Stimulated activated CD8-positive, alpha-beta memory T cell treated with anti-CD3 and anti-CD28 coated beads, Interleukin-4, amount 100 ng/mL, for 1 hour (primary cell): Measurements from ENCODE around the gene KITLG.
"Not testable (repeated sequence)": the region's sequence is repeated elsewhere in the genome, so short reads cannot be mapped to it uniquely, and the experiment has no call there.

ENCODE experiments used
- DNase-seq, 2 donors: peaks; one replicate each; pipeline ENCODE4 v3.0.0-alpha.2; 2020; ENCODE audit warnings: low read depth in 2 of 2, low spot score in 1 of 2

Gene KITLG

DNA sequence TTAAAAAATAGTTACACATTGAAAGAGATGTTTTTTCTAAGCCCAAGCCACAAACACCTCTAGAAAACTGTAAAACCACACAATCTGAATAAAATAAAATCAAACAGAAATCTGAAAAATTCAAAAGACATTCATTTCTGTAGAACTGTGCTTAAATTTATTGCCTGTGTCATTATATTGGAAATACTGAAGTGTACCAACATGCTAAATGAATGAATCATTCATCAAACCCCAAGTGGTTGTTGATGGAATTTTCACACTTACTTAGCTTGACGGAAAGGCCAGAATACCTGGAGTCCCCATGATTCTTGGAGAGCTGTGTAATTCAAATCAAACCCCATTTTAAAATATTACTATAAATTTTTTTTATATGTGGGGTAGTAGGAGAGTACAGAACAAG is 2.7 kb downstream of the KITLG start:
- DNase-seq: no peak

DNA sequence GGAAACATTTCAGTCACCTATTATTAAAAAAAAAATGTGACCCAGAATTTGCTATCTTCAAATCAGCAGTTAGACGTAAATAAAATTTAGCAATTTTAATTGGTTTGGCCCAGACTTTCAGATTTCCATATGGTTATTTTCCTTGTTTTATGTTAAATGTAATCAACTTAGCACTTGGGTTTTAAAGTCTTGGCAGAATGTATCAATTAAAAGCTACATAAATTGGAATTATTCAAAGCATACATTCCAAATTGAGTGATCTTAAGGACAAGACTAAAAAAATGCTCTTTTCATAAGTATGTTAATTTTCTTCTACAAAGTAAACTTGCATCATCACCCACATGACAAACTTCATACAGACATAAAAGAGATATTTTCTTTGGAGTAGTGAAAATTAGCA is 3.4 kb downstream of the KITLG start:
- DNase-seq: no peak

DNA sequence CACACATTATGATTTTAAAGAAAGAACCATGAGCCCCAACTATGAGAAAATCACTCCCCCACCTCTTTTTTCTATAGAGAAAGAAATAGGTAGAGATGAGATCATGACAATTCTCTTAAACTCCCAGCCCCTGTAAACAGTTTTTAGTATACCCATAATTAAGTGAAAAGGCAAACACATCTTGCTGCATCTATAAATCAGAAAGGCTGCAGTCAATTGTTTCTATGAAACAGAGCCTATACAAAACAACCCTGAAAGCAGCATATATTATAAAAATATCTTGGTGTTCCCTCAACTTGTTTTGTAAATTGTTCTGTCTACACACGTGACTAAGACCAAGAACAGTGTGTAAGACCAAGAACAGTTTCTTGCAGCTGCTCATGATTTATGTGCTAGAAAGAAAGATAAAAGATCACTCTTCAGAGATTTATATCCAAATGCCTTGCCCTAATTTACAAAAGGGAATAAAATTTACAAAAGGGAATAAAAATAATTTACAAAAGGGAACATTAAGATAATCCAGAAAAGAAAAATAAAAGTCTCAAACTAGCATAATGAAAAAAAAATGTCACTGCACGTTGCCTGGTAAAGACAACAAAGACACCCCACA is 4.8 kb downstream of the KITLG start:
- DNase-seq: no peak

DNA sequence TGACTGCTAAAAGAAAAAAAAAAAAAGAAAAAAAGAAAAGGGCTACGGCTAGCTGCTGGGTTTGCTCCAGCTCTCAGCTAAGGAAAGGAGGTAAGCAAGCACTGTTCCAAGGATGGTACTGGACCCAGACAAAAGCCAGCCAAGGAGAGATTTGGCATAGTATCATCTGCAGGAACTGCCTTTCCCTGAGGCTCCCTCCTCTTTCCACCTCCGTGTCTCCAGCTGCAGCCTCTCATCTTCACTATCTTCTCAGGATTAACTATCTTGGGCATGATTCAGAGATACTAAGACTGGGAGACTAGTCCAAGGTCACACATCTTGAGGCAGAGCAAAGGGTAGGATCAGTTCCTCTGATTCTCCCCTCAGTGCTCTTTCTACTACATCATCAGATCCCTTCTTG is 6.0 kb downstream of the KITLG start:
- DNase-seq: no peak

DNA sequence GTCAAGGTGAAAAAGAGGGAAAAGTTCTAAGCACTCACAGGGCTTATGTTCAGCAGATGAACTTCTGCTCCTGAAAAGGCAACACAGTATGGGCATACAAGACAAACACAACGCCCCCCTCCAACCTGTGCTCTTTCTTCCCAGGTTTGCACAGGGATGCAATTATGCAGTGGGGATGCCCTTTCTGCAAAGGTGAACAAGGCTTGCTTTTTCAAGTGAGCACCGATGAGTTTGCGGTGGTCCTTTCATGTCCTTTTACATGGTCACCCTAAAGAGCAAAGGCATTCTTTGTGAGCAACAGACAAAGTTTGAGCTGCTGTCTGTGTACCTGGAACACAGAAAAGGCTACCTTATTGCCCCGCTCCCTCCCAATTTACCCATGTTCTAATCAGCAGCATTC is 6.7 kb downstream of the KITLG start:
- no peak for DNase-seq

DNA sequence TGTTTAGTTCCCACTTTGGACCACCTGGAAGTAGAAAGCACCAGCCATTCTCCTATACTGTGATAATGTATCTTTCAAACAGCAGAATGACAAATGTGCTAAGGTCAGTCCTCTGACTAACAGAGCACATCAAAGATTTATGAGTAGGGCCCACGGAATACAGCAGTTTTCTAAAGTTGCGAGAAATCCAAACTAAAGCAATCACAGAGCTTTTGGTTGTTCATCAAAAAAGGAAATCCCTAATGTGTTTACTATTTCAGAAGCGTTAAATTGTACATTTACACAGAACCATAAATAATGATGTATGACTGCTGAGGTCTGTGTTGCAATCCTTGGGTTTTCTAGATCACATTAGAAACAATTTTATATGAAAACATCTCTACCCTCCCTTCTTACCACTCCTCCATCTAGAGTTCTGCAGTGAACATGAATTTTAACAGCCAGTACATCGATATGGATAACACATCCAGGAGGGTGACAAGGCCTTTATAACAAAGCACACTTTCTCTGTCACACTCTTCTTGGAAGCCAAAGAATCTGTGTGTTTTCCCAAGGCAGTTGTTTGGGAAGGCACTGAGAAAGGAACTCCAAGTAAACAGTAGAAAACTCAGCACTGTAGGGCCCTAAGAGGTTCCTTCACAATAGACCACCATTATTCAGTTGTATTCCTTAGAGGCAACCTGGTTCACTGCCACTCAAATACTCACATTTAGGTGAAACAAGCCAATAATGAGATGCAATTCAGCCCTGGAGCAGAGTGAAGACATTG is 7.3 kb downstream of the KITLG start:
- no peak for DNase-seq

DNA sequence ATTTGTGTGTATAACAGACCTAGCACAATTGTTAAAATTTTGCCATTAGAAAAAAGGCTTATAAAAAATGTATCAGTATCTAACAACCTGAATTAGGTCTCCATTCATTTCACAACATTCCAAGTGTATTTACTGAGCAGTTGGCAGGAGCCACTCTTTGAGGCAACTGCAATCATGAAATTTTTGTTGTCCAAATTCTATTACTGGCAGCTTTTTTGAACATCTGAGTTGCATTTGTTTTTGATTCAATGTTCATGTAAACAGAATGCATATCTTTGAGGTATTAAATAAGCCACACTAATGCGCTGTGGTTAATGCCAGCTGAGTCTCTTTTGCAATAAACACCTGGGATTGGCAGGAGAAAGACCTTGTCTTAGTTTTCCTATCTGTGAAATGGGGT is 8.7 kb downstream of the KITLG start:
- DNase-seq: no peak

DNA sequence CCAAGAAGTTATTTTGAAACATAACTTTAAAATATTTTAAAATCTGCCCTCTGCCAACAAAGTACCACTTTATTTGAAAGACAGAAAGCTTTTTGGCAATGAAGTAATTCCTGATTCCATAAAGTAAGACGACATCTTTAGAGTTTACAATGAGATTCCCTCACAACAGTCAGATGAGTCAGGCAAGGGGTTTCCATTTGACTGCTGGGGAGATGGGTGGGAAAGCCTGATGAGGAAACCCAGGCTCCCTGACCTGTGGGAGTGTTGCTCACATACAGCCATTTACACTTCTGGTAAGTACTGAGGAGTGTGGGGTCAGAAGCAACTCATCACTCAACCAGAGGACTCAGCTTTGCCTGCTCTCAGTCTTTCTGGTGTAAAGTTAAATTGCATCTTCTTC is 10.2 kb downstream of the KITLG start:
- DNase-seq: no peak

DNA sequence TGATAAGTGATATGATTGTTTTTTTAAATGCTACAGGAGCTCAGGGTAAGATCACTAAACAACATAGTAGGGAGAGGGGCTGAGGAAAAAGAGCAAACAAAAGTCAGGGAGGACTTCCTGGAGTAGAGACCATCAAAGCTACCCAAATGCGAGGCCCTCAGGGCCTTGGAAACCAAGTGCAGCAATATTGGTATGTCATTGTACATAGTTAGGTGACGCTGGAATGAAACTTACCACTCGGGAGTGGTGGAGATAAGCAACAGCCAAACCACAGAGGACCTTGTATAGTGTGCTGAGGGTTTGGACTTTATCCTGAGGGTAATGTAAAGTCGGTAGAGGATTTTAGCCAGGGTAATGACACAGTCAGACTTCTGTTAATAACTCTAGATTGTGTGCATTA is 13.8 kb downstream of the KITLG start:
- DNase-seq: no peak

DNA sequence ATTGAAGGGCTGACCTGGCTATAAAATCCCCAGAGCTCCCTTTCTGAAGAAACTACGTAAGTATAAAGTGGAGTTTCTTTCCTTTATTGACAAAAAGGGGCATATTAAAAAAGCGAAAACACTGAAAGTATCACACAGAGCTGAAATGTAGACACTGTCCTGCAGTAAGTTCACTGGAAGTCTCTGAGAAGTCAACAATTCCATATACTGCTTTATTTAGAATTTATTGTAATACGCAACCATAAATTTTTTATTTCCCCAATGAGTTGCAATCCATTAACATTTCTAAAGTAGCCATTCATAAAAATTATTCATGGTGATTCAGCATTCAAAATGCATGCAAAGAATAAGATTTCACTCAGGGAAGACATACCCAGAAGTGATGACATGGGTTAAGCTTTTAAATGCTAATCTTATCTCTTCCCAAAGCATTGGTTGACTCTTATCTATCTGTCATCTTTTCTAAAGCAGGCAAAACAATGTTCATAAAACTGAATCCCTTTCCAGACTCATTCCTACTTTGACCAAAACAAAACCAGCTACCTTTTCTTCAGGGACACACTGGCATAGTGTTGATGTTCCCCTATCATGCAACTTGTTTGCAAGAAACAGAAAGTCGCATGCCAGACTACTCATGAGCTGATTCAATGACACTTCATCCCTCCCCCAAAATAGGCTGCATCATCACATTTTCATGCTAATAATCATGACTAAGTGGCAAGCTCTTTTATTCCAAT is 17.3 kb downstream of the KITLG start:
- DNase-seq: no peak

DNA sequence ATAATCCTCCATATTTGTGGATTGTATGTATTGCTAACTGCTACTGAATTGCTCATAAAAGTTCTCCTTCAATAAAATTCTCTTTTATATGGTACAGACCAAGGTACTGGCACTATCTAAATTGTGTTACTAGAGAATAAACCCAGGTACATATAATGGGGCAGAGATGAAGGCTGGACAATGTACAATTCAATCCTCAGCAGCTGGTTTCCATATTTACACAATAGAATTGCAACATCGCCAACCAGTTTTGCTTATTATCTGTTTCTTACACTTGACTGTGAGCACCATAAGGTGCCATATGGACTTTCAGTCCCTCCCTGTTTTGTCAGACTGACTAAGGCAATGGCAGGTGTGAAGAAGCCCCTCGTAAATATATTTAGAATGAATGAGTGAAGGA is 18.1 kb downstream of the KITLG start:
- DNase-seq: no peak

DNA sequence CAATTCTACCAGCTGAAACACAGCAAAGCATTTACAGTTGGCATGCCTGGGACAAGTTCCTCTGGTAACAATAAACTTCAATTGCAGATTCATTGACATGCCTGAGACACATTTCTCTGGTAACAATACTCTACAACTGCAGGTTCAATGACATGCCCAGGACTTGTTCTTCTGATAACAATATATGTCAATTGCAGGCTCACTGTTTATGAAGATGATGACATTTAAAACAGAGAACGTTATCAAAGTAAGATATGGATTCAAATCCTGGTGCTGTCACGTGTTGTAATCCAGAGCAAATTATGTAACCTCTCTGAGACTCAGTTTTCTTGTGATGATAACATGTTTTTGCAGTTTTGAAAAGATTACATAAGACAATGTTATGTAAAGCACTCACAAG is 20.5 kb downstream of the KITLG start:
- DNase-seq: no peak

DNA sequence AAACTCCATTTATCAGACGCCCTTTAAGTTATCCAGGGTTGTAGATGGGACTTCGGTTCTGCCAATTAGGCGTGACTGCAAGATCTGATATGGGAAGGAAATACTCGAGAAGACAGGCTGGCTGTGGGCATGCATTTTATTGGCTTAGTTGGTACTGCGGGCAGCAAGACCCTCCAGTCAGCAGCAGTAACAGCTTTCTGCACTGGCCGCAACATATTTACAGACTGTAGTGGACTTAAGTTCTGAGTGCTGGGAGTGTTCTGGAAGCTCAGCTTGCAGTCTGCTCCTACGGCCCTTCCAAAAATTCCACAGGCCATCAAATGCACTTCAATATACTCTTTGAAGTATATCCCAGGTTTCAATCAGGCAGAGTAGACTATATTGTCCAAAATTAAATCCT is 21.1 kb downstream of the KITLG start:
- DNase-seq: no peak

DNA sequence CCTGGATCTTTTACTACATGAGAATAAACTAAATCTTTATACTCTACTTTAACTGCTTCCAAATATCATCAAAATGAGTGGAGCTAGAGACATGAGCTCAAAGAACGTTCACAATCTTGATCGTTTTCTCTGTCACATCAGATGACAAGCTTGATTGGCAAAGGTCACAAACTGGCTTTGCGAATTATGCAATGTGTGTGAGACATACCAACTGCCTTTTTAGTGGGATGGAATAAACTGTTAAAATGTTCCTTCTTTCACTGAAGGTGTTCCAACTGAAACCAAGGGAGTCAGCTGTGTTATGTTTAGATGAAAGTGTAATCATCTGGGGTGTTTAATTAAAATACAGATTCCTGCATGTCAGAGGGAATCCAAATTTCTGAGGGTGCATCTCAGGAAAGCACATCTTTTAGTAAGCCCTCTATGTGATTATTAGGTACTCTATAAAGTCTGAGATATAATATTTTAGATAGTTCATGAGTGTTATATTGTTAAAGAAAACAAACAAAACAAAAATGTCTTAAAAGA is 21.9 kb downstream of the KITLG start:
- DNase-seq: no peak

DNA sequence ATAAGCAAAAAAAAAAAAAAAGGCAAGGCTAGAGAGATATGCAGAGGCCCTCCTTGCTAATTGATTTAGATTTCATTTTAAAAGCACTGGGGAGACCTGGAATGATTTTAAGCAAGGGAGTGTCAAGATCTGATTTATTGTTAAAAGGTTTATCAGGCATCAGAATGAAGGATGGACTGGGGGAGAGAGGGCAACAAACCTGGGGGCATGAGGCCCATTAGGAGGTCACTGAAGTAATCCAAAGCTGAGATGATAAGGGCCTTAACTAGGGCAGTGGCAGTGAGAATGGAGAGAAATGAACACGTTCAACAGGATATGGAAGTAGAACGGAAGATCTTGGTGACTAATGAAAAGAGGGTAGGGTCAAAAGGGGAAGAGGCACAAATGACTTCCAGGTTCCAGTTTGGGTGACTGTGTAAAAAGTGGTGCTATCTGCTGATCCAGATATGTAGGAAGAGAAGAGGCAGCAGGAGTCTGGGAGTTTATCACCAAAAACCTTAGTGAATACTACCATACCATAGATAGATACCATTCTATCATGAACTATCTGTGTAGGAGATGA is 24.0 kb downstream of the KITLG start:
- no peak for DNase-seq

DNA sequence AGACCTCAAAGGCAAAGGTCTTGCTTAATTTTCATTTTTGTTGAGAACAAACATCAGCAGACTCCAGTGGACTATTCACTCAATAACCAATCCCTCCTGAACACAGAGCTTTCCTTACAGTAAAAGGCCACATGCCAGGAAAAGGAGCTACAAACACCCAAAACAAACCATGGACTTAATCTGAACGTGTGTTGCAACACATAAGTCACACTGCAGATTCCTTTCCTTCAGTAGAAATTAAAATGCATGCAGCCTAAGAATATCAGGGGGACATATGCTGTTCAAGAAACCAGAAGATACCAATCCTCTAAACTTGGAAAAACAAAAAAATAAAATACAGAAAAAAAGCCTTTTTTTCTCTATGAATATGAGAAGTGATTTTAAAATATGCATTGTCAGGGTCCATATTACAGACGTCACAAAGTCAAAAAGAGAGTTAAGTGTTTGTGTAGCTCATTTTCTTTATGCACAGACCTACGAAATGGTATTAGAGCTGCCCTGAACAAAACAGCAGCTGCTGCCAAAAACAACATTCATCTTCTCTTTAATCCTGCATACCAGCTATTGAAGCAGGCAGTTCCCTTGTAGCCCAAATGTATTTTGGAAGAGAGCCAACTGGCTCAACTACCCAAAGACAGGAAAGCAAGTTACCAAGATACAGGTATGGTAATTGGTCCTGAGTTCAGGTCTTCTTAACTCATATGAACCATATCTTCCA is 26.2 kb downstream of the KITLG start:
- DNase-seq: no peak

DNA sequence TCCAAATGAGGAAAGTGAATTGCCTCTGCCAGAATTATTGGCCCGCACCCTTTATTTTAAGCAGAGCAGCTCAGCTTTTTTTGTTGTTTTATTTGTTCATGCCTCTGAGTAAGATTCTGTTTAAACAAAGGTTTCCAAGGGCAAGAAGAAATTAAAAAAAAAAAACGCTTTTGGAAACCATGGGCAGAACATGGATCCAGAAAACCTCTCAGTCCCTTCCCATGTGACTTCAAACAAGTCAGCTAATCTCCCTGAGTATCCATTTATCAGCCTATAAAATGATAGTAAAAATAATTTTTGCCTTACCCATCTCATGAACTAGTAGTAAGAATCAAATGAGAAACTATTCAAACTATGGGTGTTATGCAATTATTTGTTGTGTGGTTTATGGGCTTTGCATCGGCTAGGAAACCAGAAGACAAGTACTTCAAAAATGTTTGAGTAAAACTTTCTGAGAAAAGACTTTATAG is 27.6 kb downstream of the KITLG start:
- DNase-seq: no peak

DNA sequence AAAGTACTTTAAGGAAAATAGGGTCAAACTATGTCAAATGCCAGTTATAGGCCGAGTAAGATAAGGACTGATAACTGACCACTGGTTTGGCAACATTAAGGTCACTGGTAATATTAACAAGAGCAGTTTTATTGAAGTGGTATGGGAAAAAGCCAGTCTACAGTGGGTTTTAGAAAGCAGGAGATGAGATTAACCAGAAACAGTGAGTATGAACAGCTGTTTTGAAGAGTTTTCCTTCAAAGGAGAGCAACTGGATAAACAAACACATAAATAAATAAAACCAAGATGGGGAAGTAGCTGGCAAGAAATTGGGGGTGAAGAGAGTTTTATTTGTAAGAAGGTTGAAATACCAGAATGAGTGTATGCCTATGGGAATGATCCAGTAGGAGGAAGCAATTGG is 30.3 kb downstream of the KITLG start:
- DNase-seq: no peak

DNA sequence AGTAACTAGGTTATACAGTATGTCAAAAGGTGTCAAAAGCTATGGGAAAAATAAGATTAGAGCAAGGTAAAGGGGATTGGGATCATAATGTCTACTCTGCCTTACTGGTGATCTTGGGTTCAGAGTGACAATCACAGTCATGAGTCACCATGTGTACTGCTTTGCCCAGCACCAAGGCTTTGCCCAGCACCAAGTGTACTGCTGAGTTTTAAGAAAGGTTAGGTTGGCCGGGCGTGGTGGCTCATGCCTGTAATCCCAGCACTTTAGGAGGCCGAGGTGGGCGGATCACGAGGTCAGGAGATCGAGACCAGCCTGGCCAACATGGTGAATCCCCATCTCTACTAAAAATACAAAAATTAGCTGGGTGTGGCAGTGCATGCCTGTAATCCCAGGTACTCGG is 32.3 kb downstream of the KITLG start:
- DNase-seq: not testable (repeated sequence)

DNA sequence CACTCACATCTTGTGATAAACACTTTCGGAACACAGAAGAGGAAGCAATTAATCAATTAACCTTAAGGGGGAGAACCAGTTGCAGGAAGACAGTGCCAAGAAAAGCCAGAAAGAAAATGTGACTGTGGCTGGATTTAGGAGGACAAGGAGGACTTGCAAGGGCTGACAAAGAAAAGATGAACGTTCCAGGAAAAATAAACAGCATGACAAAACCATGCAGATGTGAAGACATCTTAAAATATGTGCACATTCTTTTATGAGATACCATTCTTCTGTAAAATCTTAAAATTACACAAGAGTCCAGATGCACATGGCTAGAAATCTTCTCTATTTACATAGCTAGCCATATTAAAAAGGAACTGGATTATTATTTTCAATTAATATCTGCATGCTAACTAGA is 33.4 kb downstream of the KITLG start:
- no peak for DNase-seq

DNA sequence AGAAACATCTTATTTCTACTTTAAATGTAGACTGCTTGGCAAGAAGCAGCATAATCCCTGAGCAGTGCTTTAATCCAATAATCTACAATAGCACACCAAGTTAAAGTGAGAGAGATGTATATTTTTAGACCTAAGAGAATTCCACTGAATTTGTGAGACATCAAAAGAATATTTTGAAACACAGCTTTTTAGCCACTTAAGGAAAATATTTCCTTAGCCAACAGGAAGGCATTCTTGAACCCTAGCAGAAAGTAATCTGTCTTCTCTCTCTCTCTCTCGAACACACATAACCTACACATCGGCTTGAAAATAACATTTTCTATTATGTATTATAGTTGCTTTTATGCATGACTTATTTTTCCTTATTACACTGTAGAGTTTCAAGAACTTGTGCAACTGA is 34.0 kb downstream of the KITLG start:
- no peak for DNase-seq
